Measurements from ENCODE around the gene RPS14.
A peak's percentile ranks its signal among the peaks of the same experiment; 100 is the strongest.
"Not testable (repeated sequence)": the region's sequence is repeated elsewhere in the genome, so short reads cannot be mapped to it uniquely, and the experiment has no call there.

The RPS14 gene

GRCh38 chr5:150443242-150444075, 6.1 kb downstream of the RPS14 start:
- peak; percentile 24 for DNase-seq

- no peak for DNase-seq
These were observed 6.8 kb downstream of the RPS14 start for GRCh38 chr5:150442699-150443080.

- DNase-seq = peak; percentile 24
These were observed 7.5 kb downstream of the RPS14 start for GRCh38 chr5:150441813-150442698.

- peak; percentile 42 for DNase-seq
These were observed 8.4 kb downstream of the RPS14 start for GRCh38 chr5:150440948-150441812.

GRCh38 chr5:150438873-150439546, 10.5 kb downstream of the RPS14 start:
- DNase-seq = peak; percentile 36

- peak; percentile 88 for DNase-seq
These were observed 13.3 kb downstream of the RPS14 start for GRCh38 chr5:150436141-150436680.

- no peak for DNase-seq
These were observed 15.1 kb downstream of the RPS14 start for GRCh38 chr5:150434464-150434863.

- DNase-seq = no peak
These were observed 18.0 kb downstream of the RPS14 start for GRCh38 chr5:150431574-150431973.

- DNase-seq = no peak
These were observed 18.5 kb downstream of the RPS14 start for GRCh38 chr5:150431048-150431447.

GRCh38 chr5:150429410-150429873, 20.1 kb downstream of the RPS14 start:
- no peak for DNase-seq

GRCh38 chr5:150428978-150429377, 20.6 kb downstream of the RPS14 start:
- no peak for DNase-seq

GRCh38 chr5:150428106-150428876, 21.2 kb downstream of the RPS14 start:
- DNase-seq = no peak

GRCh38 chr5:150426165-150426564, 23.4 kb downstream of the RPS14 start:
- DNase-seq = not testable (repeated sequence)

GRCh38 chr5:150422758-150423157, 26.8 kb downstream of the RPS14 start:
- DNase-seq = no peak

GRCh38 chr5:150422075-150422474, 27.5 kb downstream of the RPS14 start:
- no peak for DNase-seq

GRCh38 chr5:150419630-150420270, 29.8 kb downstream of the RPS14 start:
- no peak for DNase-seq

- DNase-seq = not testable (repeated sequence)
These were observed 35.4 kb downstream of the RPS14 start for GRCh38 chr5:150413902-150414790.

- DNase-seq = no peak
These were observed 36.2 kb downstream of the RPS14 start for GRCh38 chr5:150413176-150413901.
